CD4-positive, alpha-beta T cell treated with Interleukin-1 beta for 1 hour (primary cell): Measurements from ENCODE around the gene ACVR1.

ENCODE experiments used
- DNase-seq, 2 donors: peaks; one replicate each; pipeline ENCODE4 v3.0.0-alpha.2; 2020 to 2022

Gene ACVR1

GRCh38 chr2:157822993-157823392 lies 53.1 kb downstream of the ACVR1 start:
- no peak for DNase-seq

- no peak for DNase-seq
Observed at GRCh38 chr2:157822533-157822932, 53.6 kb downstream of the ACVR1 start.

DNA sequence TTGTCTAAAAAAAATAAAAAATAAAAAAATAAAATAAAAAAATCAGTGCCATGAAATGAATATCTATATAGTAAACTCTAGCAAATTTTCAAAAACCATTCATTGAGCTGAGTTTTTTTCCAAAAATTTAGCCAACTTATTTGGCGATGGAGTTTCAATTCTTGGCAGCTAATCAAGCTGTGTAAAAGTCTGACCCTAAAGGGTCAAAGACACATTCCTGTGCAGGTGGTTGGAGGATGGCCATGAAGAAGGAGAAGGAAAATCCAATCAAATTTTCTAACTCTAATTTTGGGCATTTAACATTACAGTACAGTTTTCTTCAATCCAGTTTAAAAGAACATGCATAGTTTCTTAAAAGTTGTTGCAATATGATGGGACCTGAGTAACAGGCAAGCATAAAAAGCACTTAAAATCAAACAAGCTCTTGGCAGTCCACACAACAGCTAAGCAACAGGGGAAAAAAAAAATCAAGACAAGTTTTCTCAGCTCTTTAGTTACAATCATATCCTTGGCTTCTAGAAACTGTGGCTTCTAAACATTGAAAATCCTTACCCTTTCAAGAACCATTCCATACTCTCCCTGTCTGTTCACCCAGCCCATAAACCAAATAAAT lies 54.5 kb downstream of the ACVR1 start:
- DNase-seq: no peak

- no peak for DNase-seq
Observed at GRCh38 chr2:157820193-157820592, 55.9 kb downstream of the ACVR1 start.

DNA sequence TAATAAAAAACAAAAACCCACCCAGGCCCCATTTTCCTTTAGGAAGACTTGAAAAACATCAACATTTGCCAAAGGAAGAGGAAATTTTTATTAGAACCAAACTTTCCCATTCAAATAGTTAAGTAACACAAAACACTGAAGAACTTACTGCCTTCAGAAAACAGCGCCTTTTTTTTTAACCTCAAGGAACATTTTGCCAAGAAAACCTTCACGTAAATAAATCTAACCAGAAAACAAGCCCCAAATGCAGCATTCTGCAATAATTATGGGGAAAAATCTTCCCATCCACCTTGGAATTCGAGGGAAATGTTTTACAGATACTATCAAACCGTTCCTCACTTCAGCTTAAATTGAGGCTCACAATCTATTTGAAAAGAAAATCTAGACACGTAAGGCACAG lies 56.4 kb downstream of the ACVR1 start:
- no peak for DNase-seq

DNA sequence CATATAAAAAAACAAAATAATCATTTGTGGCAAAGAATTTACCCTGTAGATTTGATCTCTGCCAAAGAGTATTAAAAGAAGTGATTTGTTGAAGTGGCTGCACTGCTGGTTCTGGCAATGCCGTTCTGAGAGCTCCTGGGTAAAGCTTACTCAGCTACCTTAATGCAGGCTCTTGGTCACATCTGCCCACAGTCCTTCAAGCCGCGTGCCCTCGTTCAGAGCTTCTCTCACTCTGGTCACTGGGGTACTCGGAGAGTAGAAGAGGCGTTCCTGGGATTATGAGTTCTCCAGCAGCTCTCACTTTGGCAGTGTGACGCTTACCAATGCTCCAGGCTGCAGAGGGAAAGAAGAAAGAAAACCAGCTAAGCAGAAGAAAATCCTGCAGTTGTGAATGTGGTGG lies 57.9 kb downstream of the ACVR1 start:
- no peak for DNase-seq

DNA sequence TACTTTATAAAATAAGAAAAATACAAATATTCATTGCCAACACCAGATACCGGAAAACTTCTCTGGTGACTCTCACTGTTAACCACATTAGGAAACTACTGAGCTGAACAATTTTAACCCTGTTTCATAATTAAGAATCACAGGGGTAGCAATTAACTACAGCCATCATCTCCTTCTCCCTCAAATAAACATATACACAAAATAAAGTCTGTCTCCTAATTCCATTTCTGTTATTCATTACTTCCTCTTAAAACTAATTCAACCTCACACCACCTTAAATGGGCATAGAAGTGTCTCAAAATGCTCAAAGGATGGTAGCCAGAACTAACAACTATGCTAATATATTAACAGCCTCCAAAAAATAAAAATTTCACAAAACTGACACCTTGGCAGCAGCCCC lies 60.7 kb downstream of the ACVR1 start:
- no peak for DNase-seq

DNA sequence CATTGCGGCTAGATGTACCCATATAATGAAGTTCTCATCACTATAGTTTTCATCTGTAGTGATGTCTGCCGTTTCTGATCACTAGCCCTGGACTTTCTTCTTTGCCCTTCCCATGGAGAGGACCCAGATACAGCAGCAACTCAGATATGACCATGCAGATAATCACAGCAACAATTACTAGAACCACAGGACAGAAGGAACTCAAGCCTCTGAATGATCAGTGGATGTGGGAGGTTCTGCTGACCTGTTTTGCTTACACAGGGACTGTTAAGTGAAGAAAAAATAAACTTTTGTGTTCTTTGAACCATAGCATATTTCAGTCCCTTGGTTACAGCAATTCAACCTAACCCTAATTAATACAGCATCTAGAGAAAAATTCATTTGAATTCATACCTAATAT lies 62.7 kb downstream of the ACVR1 start:
- DNase-seq: no peak

DNA sequence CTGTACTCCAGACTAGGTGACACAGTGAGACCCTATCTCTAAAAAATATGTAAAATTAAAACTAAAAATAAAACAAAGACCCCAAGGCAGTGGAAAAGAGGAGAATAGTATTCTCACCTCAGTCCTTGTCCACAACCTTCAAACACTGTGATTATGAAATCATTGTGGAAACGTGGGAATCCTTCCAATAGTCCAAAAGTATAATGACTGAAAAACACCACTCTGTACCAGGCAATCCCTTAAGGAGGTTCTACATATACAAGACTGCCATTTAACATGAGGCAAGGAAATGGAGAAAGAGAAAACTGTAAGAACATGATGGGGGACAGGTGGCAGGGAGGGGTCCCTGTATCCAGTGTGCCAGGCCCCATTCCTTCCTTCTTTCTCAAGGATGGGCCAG lies 66.1 kb downstream of the ACVR1 start:
- no peak for DNase-seq

DNA sequence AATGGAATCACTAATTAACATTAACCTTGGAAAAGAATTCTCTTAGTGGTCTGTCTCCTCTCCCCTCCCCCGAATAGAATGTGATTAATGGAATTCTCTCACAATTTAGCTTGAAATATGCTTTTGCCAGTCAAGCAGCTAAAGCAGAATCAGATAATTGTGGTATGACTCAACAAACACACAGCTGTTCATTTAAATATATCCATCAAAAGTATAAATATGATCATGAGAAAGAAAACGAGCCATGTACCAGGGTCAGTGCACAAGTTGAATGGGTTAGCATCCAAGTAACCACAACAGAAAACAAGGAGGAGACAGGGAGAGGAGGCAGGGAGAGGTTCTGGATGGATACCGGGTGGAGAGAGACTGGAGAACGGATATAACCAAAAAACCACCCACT lies 66.9 kb downstream of the ACVR1 start:
- no peak for DNase-seq

DNA sequence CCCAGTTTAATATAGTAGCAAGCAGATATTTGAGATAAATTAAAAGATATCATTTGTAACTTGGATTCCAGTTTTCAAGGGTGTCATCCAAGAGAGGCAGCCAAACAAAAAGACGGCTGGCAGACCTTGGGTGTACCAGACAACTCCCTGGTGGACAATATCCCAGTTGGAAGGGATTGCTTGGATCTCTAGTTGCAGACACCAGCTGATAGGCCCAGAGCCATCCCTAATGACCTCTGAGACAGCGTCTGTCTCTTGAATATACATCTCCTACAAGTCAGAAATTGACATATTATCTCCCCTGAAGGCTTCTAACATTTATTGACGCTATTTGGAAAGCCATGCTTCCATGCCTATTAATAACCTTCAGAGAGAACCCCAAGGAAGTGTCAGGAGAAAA lies 67.7 kb downstream of the ACVR1 start:
- DNase-seq: no peak

GRCh38 chr2:157806426-157807077 lies 69.6 kb downstream of the ACVR1 start:
- no peak for DNase-seq

DNA sequence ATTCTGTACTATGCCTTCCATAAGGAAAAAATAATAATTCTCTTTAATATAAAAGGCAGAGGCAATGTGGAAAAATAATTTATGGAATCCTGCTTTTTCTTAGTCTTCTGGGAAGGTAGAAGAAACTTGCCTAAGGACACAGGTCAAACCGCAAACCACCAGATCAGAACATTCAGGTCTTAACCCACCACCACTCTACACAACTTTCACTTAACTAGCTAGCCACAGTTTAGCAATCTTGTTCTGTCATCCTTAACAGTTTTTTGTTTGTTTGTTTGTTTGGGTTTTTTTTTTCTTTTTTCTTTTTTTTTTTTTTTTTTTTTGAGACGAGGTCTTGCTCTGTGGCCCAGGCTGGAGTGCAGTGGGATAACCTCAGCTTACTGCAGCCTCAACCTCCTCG lies 70.6 kb downstream of the ACVR1 start:
- no peak for DNase-seq

GRCh38 chr2:157804355-157804754 lies 71.8 kb downstream of the ACVR1 start:
- no peak for DNase-seq

GRCh38 chr2:157803952-157804351 lies 72.2 kb downstream of the ACVR1 start:
- DNase-seq: no peak

DNA sequence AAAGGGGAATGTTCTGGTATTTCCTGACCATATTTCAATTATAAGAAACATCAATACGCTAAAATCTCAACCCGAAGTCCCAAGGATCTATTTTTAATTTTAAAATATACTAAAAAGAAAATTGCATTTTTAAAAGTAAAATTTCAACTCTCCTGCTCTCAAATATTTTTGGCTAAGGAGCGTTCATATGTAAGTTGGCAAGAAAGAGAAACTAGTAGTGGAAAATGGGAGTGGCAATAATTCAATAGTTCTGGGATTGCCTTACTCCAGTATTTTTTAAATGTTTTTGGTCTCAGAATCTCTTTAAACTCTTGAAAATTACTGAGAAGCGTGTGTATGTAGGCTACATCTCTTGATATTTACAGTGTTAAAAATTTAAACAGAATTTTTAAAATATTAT lies 72.7 kb downstream of the ACVR1 start:
- DNase-seq: no peak

- DNase-seq: no peak
Observed at GRCh38 chr2:157800838-157801495, 75.2 kb downstream of the ACVR1 start.

DNA sequence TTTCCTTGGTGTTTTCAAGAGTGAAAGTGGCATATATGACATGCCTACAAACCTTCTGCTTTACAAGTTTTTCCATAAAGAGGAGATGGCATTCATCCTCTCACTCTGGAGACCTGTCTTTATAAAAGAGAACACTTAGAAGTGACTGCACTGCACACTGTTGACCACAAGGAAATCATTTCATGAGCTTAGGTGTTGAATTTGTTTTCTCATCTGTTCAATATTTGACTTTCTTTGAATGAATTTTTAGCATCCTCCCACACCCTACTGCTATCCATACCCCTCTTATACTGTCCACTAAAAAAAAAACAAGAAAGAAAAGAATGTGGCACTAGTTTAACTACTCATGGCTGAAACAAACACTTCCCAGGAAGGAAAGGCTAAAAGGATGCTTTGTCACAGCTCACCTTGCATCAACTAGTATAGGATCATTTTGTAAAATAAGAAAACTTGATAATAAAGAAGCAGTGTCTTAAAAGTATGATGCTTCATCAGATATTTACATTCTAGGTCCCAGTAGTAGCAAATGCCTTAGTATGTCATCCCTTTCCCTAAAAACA lies 83.0 kb downstream of the ACVR1 start:
- no peak for DNase-seq

DNA sequence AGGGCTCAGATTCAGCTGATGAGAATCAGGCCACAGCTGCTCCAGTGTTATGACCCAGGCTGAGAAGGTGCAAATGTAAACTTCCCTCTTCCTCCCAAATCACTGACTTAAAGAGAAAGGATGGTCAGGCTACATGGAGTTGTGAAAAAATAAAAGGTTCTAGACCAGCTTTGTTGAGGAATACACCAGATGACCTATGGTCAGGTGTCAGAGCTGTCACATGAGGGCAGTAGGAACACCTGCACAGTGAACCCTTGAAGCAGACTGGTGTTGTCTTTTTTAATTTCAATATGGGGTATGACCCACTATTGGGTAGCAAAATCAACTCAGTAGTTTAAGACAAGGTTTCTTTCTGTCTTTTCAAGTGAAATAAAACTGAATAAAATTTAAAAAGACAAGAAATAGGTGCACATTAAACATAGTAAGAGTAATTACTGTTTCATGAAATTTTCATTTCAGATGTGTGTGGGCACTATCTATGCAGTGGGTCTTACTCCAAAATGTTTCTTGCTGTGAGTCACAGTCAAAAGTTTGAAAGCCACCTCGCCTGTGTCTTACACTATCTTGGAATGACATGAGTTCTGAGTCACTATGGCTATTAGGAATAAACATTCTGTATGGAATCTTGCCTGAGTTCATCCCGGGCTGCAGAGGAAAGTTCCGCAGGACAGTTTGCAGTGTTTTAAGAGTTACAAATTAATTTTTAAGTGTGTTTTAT lies 83.6 kb downstream of the ACVR1 start:
- no peak for DNase-seq

GRCh38 chr2:157790780-157791179 lies 85.3 kb downstream of the ACVR1 start:
- DNase-seq: no peak

- no peak for DNase-seq
Observed at GRCh38 chr2:157789933-157790511, 86.1 kb downstream of the ACVR1 start.

DNA sequence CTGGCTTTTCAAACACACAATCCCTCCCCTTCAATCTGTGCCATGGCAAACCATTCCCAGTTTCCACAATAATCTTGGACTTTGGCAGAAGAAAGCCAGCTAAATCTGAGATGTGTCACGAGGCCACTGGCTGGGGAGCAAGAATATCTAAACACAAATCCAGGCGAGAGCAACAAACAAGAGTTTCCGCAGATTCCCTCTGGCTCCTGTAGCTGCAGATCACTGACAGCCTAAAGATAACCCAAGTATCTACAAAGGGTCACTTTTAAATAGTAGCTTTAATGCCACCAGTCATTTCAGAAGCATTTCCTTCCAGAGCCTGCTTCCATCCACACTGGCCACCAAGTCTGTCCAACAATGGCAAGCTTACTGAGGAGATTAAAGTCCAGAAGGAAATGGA lies 86.9 kb downstream of the ACVR1 start:
- no peak for DNase-seq

GRCh38 chr2:157788201-157788600 lies 87.9 kb downstream of the ACVR1 start:
- DNase-seq: no peak
